SK-N-MC (cell line): ENCODE results near the gene MINDY4B.

Experiments used
- EZH2 ChIP-seq: fragments of 200-600 bp; sonication (generic); IDR thresholded peaks from one replicate; pipeline ENCODE4 v1.6.1; 2017; ENCODE audit warnings: antibody characterized with exemption
- POLR2AphosphoS5 ChIP-seq: IDR thresholded peaks from 2 replicates; pipeline ENCODE4 v1.6.1; 2012; ENCODE audit warnings: mild to moderate bottlenecking, low read depth, low read length, borderline replicate concordance

DNA sequence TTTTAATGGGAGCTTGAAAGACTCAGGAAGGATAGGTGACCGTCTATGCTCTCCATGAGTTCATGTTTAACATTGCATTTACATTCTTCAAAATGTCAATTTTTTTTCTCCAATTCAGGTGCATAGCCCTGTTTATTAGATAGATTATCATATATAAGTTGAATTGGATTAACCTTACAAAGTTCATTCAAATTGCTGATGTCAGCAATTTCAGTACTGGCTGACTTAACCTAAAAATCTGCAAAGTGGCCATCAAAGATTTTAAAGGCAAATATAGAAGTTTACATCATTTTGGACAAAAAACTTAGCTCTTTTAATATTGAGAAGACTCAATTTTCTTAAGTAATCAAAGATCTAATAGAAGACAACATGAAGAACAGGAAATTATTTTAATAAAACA is 57.8 kb downstream of the MINDY4B start:
- TF ChIP-seq POLR2AphosphoS5 (no peak), EZH2 (no peak)
